B cell (primary cell): Measurements from ENCODE around the gene CELA3A. TPM values are rescaled to one million over a fixed set of nuclear protein-coding genes. Genes with fewer than 3 reads are reported as not detected.
A peak's percentile ranks its signal among the peaks of the same experiment; 100 is the strongest.

Source experiments
- ATAC-seq: fragments of 200-7000 bp; cut with Tn5 transposase; one replicate; pipeline ENCODE4 v1.10.0; 2021; ENCODE audit warnings: low read depth, mild to moderate bottlenecking, moderate number of reproducible peaks, moderate library complexity
- CTCF ChIA-PET: fragments of 350-600 bp; sonication (Branson Sonifier 250); formaldehyde crosslinking; loops from one replicate; lab custom pipeline; 2021; ENCODE audit warnings: antibody characterized with exemption, inconsistent platforms; lab: Charles Lee
- POLR2A ChIA-PET: fragments of 350-600 bp; sonication (Branson Sonifier 250); formaldehyde crosslinking; loops from one replicate; lab custom pipeline; 2021; ENCODE audit warnings: antibody characterized with exemption; lab: Charles Lee
- DNase-seq: peaks from one replicate; pipeline ENCODE4 v3.0.0; 2013
- H2AFZ ChIP-seq: 2 replicates; pipeline ENCODE4 v1.6.1; 2012; ENCODE audit warnings: mild to moderate bottlenecking, low read depth, low read length; ENCODE audit not compliant: insufficient read depth, poor library complexity, severe bottlenecking
- H3K27ac ChIP-seq, 2 donors: 1 replicate in 1 of 2; 2 replicates in 1 of 2; pipeline ENCODE4 v1.5.1; 2012 to 2013; ENCODE audit warnings: low read length in 2 of 2, mild to moderate bottlenecking in 2 of 2, moderate library complexity in 1 of 2
- H3K27me3 ChIP-seq, 4 experiments: fragments of 200-600 bp in 1 of 4; sonication (generic) in 1 of 4; replicated peaks in 1 of 4; 1 replicate in 2 of 4; 2 replicates in 2 of 4; pipeline versions ENCODE4 v1.6.1 to v1.7.0; 2013 to 2016; ENCODE audit warnings: low read length in 3 of 4, mild to moderate bottlenecking in 2 of 4, mixed read lengths in 1 of 4, moderate library complexity in 1 of 4; ENCODE audit not compliant: insufficient read depth in 4 of 4, control insufficient read depth in 3 of 4; ENCODE audit errors: control extremely low read depth in 1 of 4
- H3K36me3 ChIP-seq, 2 experiments: replicated peaks in 1 of 2; 1 replicate in 1 of 2; 2 replicates in 1 of 2; pipeline versions ENCODE4 v1.6.1 to v1.7.1; 2013; ENCODE audit warnings: low read length in 1 of 2; ENCODE audit not compliant: insufficient read depth in 2 of 2, control insufficient read depth in 1 of 2; ENCODE audit errors: control extremely low read depth in 1 of 2, extremely low read depth in 1 of 2
- H3K4me1 ChIP-seq, 2 donors: fragments of 200-600 bp in 1 of 2; sonication (generic) in 1 of 2; 1 replicate in 1 of 2; 2 replicates in 1 of 2; pipeline versions ENCODE4 v1.5.1 to v1.6.1; 2013 to 2017; ENCODE audit warnings: low read length in 2 of 2; ENCODE audit not compliant: control insufficient read depth in 2 of 2, insufficient read depth in 2 of 2
- H3K4me2 ChIP-seq: replicated peaks from 2 replicates; pipeline ENCODE3; 2012; ENCODE audit warnings: mild to moderate bottlenecking, low read depth, low read length; ENCODE audit not compliant: poor library complexity, severe bottlenecking
- H3K4me3 ChIP-seq, 5 experiments: fragments of 200-600 bp in 1 of 5; sonication (generic) in 1 of 5; 1 replicate in 3 of 5; 2 replicates in 2 of 5; pipeline versions ENCODE4 v1.5.1 to v1.7.0; 2011 to 2016; ENCODE audit warnings: low read length in 4 of 5, mild to moderate bottlenecking in 4 of 5, low read depth in 2 of 5, control low read depth in 1 of 5, moderate library complexity in 1 of 5; ENCODE audit not compliant: insufficient read depth in 1 of 5; ENCODE audit errors: control extremely low read depth in 1 of 5, extremely low read depth in 1 of 5
- H3K79me2 ChIP-seq: fragments of 200-600 bp; sonication (generic); one replicate; pipeline ENCODE4 v1.6.0; 2016; ENCODE audit warnings: low read length; ENCODE audit not compliant: control insufficient read depth, insufficient read depth
- H3K9ac ChIP-seq: fragments of 200-600 bp; sonication (generic); 2 replicates; pipeline ENCODE4 v1.6.1; 2017; ENCODE audit warnings: mild to moderate bottlenecking, low read length, moderate library complexity
- H3K9me3 ChIP-seq, 3 donors: one replicate each; pipeline versions ENCODE4 v1.6.1 to v1.7.1; 2013; ENCODE audit warnings: low read length in 2 of 3; ENCODE audit not compliant: control insufficient read depth in 2 of 3, insufficient read depth in 1 of 3; ENCODE audit errors: control extremely low read depth in 1 of 3
- H4K20me1 ChIP-seq: 2 replicates; pipeline ENCODE4 v1.6.0; 2012; ENCODE audit warnings: mild to moderate bottlenecking, low read length; ENCODE audit not compliant: insufficient read depth, control insufficient read depth, poor library complexity, severe bottlenecking
- H3K27ac Mint-ChIP-seq: one replicate; pipeline ENCODE4 v1.8.0; 2021; ENCODE audit warnings: mixed read lengths
- H3K27me3 Mint-ChIP-seq: one replicate; pipeline ENCODE4 v1.8.0; 2021; ENCODE audit warnings: mixed read lengths
- H3K4me1 Mint-ChIP-seq: one replicate; pipeline ENCODE4 v1.8.0; 2021; ENCODE audit warnings: mixed read lengths
- H3K4me3 Mint-ChIP-seq: one replicate; pipeline ENCODE4 v1.8.0; 2021; ENCODE audit warnings: mixed read lengths
- H3K9me3 Mint-ChIP-seq: one replicate; pipeline ENCODE4 v1.8.0; 2022; ENCODE audit warnings: mixed read lengths; ENCODE audit not compliant: insufficient read depth
- CTCF ChIP-seq: fragments of 200-600 bp; IDR thresholded peaks from one replicate; pipeline ENCODE4 v1.8.0; 2022; ENCODE audit warnings: antibody characterized with exemption, mild to moderate bottlenecking
- EZH2 ChIP-seq: IDR thresholded peaks from 2 replicates; pipeline ENCODE4 v1.6.1; 2012; ENCODE audit warnings: borderline replicate concordance, low read depth, mild to moderate bottlenecking, moderate library complexity, low read length; ENCODE audit not compliant: insufficient read depth, poor library complexity, severe bottlenecking
- WGBS: methylation state at CpG from one replicate; pipeline ENCODE4 v1.1.5; 2013; ENCODE audit warnings: missing lambda C conversion rate; ENCODE audit not compliant: insufficient coverage; 5-methylcytosine and 5-hydroxymethylcytosine counted together
- intact Hi-C: fragments of 100-400 bp; cut with micrococcal nuclease; formaldehyde crosslinking; loops from one replicate; pipeline ENCODE4 v1.10.0; 2022
- polyA plus RNA-seq: library from polyadenylated mRNA; depleted of rRNA; stranded (reverse); fragments of >200 nt; gene quantifications from 2 replicates; pipeline ENCODE4 v1.2.3, GENCODE V29; 2012
- total RNA-seq, 2 donors: library from RNA; stranded (reverse); fragments of 120-200 nt in 1 of 2; gene quantifications; 1 replicate in 1 of 2; 2 replicates in 1 of 2; pipeline versions ENCODE4 v1.2.3 to v1.2.4, GENCODE V29; 2013 to 2022

The CELA3A gene
- total and polyA plus RNA-seq, 2 donors (not counting 1 experiment from before 2014, with no cell fraction given): not detected

- no peak for TF ChIP-seq EZH2
- TF ChIP-seq CTCF: peak; percentile 42
- 66% methylated on average over 5 of the region's 10 CpGs for WGBS
Measured at GRCh38 chr1:22018583-22019559, 17.4 kb downstream of the CELA3A start.

More at GRCh38 chr1:22018583-22019559, 17.4 kb downstream of the CELA3A start:
- peak overlapping the region; percentile 61 for H3K4me3 Mint-ChIP-seq
- ATAC-seq (peak; percentile 94), DNase-seq (peak; percentile 41)
- Histone ChIP-seq H3K79me2 (peaks cover 8% of the 10 kb centered on the region), H2AFZ (peak overlapping the region; percentile 43), H3K27ac (peak overlapping the region; percentile 33 to 83), H3K36me3 (no peaks in the 10 kb centered on the region), H3K9ac (peak overlapping the region; percentile 25), H3K4me1 (peaks cover 12 to 20% of the 10 kb centered on the region in 2 donors), H3K27me3 (no peaks in the 10 kb centered on the region), H3K9me3 (no peaks in the 10 kb centered on the region), H3K4me3 (no peak overlapping the region), H3K4me2 (peak overlapping the region; percentile 40), H4K20me1 (no peaks in the 10 kb centered on the region)
- CTCF ChIA-PET: interaction anchor here (0.7 to 1.5 kb wide), 9 partner anchors 13 to 466 kb away, joined by 3 to 4 read pairs (median 3); partner anchors contain the start of gene CDC42
- intact Hi-C loops: no loop called here
- H3K27me3 Mint-ChIP-seq: no peaks in the 10 kb centered on the region
- H3K27ac Mint-ChIP-seq: peak overlapping the region; percentile 87
- H3K9me3 Mint-ChIP-seq: no peaks in the 10 kb centered on the region
- POLR2A ChIA-PET: interaction anchor here (0.7 to 1.4 kb wide), 3 partner anchors 34 to 254 kb away, joined by 3 to 11 read pairs (median 4); partner anchors contain the start of gene CDC42
- peaks cover 22% of the 10 kb centered on the region for H3K4me1 Mint-ChIP-seq
